Stimulated activated CD4-positive, alpha-beta T cell treated with anti-CD3 and anti-CD28 coated beads, Interleukin-4, amount 100 ng/mL, for 4 hours (primary cell): ENCODE results near the gene B4GALT6.
"Not testable (repeated sequence)": the region's sequence is repeated elsewhere in the genome, so short reads cannot be mapped to it uniquely, and the experiment has no call there.

Experiments
- DNase-seq, 2 experiments: peaks; one replicate each; pipeline ENCODE4 v3.0.0-alpha.2; 2020

Gene B4GALT6

GRCh38 chr18:31684279-31685096, at the start of gene B4GALT6:
B4GALT6 (minus strand) TSS chr18:31684581; CDS start chr18:31684426, 155 bp downstream.
- peak in 1 of 2 experiments; percentile 30 for DNase-seq

GRCh38 chr18:31731628-31732027, 47.2 kb upstream of the B4GALT6 start:
- no peak for DNase-seq

GRCh38 chr18:31729196-31729595, 44.8 kb upstream of the B4GALT6 start:
- DNase-seq, result not testable (repeated sequence)

- DNase-seq, result no peak
These were observed 39.8 kb upstream of the B4GALT6 start for GRCh38 chr18:31723990-31724711.

- no peak for DNase-seq
These were observed 39.2 kb upstream of the B4GALT6 start for GRCh38 chr18:31723639-31723989.

GRCh38 chr18:31722369-31722957, 38.1 kb upstream of the B4GALT6 start:
- peak; percentile 60 to 68 for DNase-seq

- no peak for DNase-seq
These were observed 37.2 kb upstream of the B4GALT6 start for GRCh38 chr18:31721601-31722000.

GRCh38 chr18:31720867-31721266, 36.5 kb upstream of the B4GALT6 start:
- DNase-seq, result no peak

GRCh38 chr18:31719363-31720006, 35.1 kb upstream of the B4GALT6 start:
- no peak for DNase-seq

- no peak for DNase-seq
These were observed 34.0 kb upstream of the B4GALT6 start for GRCh38 chr18:31718386-31718785.

- no peak for DNase-seq
These were observed 32.0 kb upstream of the B4GALT6 start for GRCh38 chr18:31716362-31716761.

- no peak for DNase-seq
These were observed 27.2 kb upstream of the B4GALT6 start for GRCh38 chr18:31711365-31712172.

GRCh38 chr18:31710826-31711225, 26.4 kb upstream of the B4GALT6 start:
- no peak for DNase-seq

- no peak for DNase-seq
These were observed 23.4 kb upstream of the B4GALT6 start for GRCh38 chr18:31707815-31708214.

GRCh38 chr18:31702449-31702848, 18.1 kb upstream of the B4GALT6 start:
- no peak for DNase-seq

- no peak for DNase-seq
These were observed 17.4 kb upstream of the B4GALT6 start for GRCh38 chr18:31701744-31702143.

GRCh38 chr18:31700990-31701389, 16.6 kb upstream of the B4GALT6 start:
- no peak for DNase-seq

- no peak for DNase-seq
These were observed 13.2 kb upstream of the B4GALT6 start for GRCh38 chr18:31697351-31698298.

- no peak for DNase-seq
These were observed 11.6 kb upstream of the B4GALT6 start for GRCh38 chr18:31695989-31696388.

- DNase-seq, result no peak
These were observed 9.9 kb upstream of the B4GALT6 start for GRCh38 chr18:31694297-31694696.

- no peak for DNase-seq
These were observed 4.2 kb upstream of the B4GALT6 start for GRCh38 chr18:31688606-31689005.
